ENCODE data around the gene RNF34.
A peak's percentile ranks its signal among the peaks of the same experiment; 100 is the strongest.

Gene RNF34

DNA sequence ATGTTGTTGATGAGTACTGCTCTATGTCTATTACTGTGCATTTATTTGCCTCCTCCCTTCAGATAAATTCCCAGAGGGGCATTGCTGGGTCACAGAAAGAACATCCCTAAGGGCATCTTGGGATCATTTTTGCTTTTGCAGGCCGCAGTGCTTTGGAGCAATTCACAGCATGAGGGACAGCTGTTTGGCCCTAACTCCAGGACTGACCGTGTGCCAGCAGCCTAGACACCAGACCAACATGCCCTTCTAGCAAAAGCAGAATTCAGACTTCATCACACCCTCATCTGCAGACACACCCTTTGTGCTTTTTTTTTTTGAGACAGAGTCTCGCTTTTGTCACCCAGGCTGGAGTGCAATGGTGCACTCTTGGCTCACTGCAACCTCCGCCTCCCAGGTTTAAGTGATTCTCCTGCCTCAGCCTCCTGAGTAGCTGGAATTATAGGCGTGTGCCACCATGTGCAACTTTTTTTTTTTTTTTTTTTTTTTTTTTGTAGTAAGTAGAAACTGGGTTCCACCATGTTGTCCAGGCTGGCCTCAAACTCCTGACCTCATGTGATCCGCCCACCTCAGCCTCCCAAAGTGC lies 31.0 kb downstream of the RNF34 start:
- TF ChIP-seq, protein P1, sequence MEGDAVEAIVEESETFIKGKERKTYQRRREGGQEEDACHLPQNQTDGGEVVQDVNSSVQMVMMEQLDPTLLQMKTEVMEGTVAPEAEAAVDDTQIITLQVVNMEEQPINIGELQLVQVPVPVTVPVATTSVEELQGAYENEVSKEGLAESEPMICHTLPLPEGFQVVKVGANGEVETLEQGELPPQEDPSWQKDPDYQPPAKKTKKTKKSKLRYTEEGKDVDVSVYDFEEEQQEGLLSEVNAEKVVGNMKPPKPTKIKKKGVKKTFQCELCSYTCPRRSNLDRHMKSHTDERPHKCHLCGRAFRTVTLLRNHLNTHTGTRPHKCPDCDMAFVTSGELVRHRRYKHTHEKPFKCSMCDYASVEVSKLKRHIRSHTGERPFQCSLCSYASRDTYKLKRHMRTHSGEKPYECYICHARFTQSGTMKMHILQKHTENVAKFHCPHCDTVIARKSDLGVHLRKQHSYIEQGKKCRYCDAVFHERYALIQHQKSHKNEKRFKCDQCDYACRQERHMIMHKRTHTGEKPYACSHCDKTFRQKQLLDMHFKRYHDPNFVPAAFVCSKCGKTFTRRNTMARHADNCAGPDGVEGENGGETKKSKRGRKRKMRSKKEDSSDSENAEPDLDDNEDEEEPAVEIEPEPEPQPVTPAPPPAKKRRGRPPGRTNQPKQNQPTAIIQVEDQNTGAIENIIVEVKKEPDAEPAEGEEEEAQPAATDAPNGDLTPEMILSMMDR (conservative IDR thresholded peaks at IDR 0.05), result no peak

DNA sequence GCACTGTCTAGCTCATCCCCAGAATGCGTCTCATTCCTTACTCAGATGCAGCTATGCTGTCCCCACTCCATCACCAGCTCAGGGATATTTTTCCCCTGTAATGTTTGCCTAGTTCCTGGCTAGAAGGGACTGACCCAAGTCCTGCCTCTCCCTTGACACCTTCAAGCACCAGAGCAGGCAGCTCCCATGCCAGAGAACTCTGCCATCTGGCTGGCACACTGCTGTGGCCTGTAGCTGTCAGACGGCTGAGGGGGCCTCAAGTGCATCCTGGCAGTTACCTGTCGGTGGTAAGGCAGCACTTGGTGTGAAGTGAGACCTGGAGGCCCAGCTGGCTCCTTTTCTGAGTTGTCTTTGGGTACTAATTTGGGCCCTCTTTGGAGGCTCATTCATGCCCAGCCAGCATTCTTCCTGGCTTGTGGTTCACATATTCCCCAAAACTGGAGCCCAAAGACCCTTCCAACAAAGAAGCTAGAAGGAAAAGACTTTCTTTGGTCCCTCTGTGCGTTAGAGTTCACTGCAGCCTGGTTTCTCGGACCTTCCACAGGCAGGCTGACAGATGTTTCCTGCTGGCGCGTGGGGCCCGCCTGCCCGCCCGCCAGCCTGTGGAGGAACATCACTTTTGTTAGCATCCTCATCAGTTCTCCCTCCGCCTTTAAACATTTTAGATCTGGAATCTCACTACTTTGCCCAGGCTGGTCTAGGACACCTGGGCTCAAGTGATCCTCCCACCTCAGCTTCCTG lies 33.0 kb downstream of the RNF34 start:
- TF ChIP-seq, protein P1 (conservative IDR thresholded peaks at IDR 0.05), result no peak
- H3K27ac ChIP-seq, result no peak overlapping the region

More for the DNA sequence above, 31.0 kb downstream of the RNF34 start:
- H3K27ac ChIP-seq, result no peak overlapping the region

DNA sequence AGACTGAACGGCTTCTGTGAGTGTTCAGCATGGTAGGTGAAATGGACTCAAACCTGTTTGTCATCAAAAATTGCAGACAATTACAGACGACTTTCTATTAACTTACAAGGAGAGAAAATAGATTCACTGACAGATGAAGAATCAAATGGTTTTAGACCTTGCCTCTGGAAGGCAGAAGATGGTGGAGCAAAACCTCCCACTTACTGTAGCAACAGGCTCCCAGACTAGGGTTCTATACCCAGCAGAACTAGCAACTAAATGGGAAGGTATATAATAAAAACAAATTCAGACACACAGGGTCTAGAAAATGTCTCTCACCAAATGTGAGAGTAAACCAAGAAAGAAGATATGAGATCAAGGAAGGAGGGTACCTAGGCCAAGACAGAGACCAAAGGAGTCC lies 36.8 kb downstream of the RNF34 start:
- H3K27ac ChIP-seq, result no peak overlapping the region
- TF ChIP-seq, protein P1 (conservative IDR thresholded peaks at IDR 0.05), result no peak

DNA sequence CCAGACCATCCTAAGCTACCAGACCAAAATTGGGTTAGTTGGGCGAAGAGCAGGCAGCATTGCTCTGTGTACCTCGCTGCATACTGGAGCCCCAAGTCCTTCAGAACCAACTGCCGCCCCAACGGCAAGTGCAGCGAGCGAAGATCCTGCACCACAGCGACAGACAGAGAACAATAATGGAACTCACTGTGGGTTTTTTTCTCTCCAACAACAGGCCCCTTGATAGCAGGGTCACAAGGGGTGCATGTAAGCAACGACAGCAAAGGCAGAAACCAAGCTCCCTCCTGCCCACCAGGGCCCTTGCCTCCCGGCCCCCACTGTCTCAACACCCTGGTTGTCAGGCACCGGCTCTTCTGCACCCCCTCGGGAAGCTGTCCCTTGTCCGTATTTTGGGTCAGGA lies 39.0 kb downstream of the RNF34 start:
- TF ChIP-seq, protein P1 (conservative IDR thresholded peaks at IDR 0.05), result no peak
- no peak overlapping the region for H3K27ac ChIP-seq

DNA sequence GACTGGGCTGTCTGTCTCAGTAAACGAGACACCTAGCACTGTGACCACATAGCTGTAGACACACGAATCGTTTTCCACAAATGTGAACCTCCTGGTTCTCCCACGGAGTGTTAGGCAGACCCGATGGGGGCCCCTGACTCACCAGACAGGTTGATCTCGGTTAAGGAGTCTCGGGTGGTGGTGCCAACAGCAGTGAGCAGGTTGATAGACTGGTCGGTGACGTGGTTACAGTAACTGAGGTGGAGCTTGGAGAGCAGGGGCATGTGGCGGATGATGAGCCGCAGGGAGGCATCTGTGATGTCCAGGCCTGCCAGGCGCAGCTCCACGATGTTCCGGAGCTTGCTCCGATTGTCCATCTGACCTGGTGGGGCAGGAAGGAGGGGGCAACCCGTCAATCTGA lies 39.8 kb downstream of the RNF34 start:
- H3K27ac ChIP-seq, result no peak overlapping the region
- TF ChIP-seq, protein P1 (conservative IDR thresholded peaks at IDR 0.05), result no peak

DNA sequence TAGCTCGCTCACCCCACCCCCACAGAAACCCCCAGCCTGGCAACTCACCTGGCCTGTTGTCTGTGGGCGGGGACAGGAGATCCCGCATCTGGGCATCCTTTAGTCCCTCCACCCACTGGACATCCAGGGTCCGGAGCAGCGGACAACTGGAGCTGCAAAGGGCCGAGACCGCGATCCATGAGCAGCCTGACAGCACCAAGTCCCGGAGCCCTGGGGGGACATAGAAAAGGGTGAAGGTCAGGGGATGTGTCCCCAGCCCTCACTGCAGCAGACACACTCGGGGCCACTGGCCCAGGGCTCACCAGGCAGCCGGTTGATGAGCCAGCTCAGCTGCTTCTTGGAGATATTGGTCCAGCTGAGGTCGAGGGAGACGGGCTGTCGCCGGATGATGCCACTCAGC lies 40.9 kb downstream of the RNF34 start:
- no peak overlapping the region for H3K27ac ChIP-seq
- TF ChIP-seq, protein P1 (conservative IDR thresholded peaks at IDR 0.05), result no peak

DNA sequence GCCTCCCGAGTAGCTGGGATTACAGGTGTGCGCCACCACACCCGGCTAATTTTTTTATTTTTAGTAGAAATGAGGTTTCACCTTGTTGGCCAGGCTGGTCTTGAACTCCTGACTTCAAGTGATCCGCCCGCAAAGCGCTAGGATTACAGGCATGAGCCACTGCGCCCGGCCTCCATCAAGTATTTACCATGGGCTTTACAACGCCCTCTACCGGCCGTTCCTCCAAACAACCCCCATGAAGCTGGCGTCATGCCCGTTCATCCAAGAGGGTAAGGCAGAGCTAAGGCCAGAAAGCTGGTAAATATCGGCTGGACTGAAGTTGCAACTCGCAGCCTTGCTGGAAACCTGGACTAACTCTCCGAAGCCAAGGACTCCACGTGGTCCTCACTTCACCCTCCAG lies 41.6 kb downstream of the RNF34 start:
- H3K27ac ChIP-seq, result no peak overlapping the region
- TF ChIP-seq, protein P1 (conservative IDR thresholded peaks at IDR 0.05), result peak; percentile 65

Measured in VCaP (cell line).